Stimulated activated CD8-positive, alpha-beta memory T cell treated with anti-CD3 and anti-CD28 coated beads, Interleukin-15, amount 100 ng/mL, for 48 hours (primary cell): ENCODE data around the gene NLRX1.
A peak's percentile ranks its signal among the peaks of the same experiment; 100 is the strongest.
"Not testable (repeated sequence)": the region's sequence is repeated elsewhere in the genome, so short reads cannot be mapped to it uniquely, and the experiment has no call there.

Experiments
- DNase-seq, 2 donors: peaks; one replicate each; pipeline ENCODE4 v3.0.0-alpha.2; 2020; ENCODE audit warnings: low read depth in 2 of 2

NLRX1 gene, protein sequence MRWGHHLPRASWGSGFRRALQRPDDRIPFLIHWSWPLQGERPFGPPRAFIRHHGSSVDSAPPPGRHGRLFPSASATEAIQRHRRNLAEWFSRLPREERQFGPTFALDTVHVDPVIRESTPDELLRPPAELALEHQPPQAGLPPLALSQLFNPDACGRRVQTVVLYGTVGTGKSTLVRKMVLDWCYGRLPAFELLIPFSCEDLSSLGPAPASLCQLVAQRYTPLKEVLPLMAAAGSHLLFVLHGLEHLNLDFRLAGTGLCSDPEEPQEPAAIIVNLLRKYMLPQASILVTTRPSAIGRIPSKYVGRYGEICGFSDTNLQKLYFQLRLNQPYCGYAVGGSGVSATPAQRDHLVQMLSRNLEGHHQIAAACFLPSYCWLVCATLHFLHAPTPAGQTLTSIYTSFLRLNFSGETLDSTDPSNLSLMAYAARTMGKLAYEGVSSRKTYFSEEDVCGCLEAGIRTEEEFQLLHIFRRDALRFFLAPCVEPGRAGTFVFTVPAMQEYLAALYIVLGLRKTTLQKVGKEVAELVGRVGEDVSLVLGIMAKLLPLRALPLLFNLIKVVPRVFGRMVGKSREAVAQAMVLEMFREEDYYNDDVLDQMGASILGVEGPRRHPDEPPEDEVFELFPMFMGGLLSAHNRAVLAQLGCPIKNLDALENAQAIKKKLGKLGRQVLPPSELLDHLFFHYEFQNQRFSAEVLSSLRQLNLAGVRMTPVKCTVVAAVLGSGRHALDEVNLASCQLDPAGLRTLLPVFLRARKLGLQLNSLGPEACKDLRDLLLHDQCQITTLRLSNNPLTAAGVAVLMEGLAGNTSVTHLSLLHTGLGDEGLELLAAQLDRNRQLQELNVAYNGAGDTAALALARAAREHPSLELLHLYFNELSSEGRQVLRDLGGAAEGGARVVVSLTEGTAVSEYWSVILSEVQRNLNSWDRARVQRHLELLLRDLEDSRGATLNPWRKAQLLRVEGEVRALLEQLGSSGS

DNA sequence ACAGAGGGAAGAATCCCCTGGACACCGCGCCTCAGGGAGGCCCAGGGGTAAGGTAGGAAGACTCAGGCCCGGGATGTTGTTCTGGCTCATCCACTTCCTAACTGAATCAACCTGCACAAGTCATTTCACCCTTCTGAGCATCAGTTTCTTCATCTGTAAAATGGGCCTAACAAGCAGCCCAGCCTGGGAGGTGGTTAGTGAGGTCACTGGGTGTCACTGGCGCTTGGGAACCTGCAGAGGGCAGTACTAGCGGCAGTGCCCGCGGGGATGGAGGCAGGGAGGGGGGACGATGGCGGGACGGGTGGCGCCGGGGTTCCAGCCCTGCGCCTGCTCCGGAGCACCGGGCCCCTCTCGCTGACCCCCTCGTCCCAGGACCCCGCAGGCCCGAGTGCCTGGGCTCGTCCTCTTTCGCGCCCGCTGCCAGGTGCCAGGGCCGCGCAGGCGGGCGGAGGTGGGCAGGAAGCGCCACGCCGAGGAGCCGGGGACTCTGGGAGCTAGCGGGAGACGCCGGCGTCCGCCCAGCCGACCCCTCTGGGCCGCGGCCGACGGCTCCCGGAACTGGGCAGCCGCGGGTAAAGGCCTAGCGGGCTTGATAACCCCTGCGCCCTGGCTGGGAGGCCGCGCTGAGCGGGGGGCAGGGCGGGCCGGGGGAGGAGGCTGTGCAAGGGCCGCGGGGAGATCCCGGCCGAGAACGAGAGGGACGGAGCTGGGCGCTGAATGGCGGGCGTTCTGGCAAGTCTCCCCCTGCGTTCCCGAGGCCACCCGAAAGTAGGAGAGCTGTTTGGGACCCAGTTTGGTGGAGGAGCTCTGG lies at the start of gene NLRX1:
NLRX1 (plus strand) TSS at position 255 of the 811 bp plus-strand sequence. CDS start 2,679 bp downstream, outside the sequence.
- peak; percentile 74 to 76 for DNase-seq

DNA sequence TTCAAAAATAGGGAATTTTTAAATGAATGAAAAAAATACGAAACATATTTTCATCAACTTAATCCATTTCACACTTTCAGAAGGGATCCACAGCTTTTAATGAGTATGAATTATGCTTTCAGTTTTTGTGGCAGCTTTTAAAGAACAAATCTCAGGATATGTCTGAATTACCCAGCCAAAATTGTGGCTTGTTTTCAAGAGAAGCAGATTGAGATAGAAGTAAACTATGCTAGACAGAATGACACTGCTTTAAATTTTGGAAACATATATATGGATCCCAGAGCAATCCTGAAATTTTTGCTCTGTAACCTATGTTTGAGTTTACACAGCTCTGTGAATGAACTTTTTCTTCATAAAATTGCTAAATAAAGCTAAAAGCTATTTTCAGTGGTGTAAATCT lies 49.6 kb upstream of the NLRX1 start:
- DNase-seq = no peak

DNA sequence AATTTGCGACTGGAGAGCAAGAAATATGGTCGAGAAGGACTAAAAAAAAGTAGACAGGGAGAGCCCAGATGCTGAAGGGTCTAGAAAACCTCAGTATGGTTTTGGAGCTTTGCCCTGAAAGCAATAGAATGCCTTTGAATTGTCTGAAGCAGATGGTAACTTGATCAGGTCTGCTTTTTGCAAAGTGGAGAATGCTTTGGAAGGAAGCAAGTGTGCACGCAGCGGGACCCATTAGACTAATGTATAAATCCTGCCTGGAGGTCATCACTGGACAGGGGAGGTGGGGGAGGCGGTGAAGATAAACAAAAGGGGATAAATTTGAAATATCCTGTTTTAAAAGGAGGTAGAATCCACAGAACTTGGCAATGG lies 47.9 kb upstream of the NLRX1 start:
- DNase-seq = no peak

DNA sequence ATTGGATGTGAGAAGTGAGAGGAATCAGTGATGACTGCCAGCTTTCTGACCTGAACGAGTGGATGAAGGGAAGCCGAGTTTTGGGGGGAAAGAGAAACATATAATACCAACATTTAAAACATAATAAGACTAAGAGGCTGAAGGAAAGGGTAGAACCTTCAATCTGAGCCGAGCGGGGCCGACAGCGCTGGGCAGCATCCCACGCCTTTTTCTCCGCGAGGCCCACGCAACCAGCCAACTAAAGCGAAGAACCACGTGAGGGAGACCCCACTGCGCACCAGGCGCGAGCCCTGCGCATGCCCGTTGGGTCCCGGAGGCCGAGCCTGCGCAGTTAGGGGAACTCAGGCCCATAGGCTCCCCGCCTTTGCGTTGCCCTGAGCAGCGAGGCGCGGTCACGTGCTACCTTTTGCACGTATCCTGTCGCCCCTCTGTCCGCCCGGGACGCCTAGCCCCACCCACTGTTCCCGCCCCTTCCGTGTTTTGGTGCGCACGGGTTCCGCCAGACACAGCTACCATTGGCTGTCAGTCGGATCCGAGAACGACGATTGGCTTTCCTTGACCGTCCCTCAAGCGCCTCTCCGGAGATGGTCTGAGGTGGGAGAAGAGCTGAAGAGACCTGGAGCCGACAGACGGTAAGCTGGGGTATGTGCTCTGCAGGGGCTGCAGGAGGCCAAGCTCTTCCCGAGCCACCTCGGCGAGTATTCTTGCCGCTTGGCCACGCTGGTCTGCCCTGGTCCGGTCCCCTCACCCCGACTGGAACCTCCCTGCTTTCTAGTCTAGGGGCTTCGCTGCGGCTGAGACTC lies 47.3 kb upstream of the NLRX1 start, which contains the start of gene HINFP:
HINFP (plus strand) TSS at position 573 of the 803 bp plus-strand sequence. CDS start 5,365 bp downstream, outside the sequence.
- peak; percentile 100 for DNase-seq

DNA sequence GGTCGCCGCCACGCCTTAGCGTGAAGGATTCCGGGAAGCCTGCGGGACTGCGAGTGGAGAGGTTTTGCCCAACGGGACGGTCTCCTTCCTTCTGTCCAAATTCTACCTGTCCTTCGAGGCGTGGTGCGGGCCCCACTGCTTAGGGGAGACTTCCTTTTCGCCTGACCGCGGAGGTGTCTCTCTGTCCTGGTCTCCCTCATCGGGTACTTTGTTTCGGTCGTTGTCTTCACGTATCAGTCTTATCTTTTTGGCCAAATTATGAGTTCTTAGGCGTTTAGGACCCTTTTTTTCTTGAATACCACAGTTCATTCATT lies 46.8 kb upstream of the NLRX1 start:
- no peak for DNase-seq

DNA sequence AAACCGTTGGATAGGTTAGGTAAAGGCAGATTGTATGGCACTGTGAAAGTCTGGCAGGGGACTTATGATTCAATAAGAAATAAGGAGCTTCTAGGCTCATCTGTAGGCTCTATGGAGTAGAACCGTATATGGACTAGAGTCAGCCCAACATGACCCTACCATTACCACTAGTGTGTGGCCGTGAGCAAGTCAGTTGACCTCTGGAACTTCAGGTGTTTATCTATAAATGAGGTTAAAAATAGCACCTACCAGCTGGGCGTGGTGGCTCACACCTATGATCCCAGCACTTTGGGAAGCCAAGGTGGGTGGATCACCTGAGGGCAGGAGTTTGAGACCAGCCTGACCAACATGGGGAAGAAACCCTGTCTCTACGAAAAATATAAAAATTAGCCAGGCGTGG lies 42.7 kb upstream of the NLRX1 start:
- no peak for DNase-seq

DNA sequence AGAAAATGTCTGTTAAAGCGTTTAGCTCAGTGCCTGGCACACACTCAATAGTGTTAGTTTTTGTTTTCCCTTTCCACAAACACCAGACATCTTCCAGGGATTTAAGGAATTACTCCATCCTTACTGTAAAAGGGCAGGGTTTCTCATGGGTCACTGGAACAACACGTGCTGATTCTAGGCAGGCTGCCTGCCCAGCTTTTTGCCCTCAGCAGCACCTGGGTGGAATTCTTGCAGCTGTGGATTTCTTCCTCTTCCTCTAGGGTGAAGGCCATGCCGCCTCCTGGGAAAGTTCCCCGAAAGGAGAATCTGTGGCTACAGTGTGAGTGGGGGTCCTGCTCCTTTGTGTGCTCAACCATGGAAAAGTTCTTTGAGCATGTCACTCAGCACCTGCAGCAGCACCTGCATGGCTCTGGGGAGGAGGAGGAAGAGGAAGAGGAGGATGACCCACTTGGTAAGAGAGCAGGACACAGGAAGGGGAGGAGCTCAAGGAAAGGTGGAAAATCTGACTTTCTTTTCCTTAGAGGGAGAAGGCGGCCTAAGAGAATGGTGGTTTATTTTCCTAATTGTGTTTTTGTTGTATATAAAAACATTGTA lies 41.8 kb upstream of the NLRX1 start:
- no peak for DNase-seq

DNA sequence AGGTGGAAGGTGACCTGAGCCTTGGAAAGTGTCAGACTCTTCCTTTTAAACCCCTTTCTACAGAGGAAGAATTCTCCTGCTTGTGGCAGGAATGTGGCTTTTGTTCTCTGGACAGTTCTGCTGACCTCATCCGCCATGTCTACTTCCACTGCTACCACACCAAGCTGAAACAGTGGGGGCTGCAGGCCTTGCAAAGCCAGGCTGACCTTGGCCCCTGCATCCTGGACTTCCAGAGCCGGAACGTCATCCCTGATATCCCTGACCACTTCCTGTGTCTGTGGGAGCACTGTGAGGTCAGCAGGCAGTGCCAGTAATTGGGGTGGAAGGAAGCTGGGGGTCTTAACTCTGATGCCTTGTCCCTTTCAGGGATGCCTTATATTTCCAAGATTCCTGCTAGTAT lies 37.9 kb upstream of the NLRX1 start:
- no peak for DNase-seq

DNA sequence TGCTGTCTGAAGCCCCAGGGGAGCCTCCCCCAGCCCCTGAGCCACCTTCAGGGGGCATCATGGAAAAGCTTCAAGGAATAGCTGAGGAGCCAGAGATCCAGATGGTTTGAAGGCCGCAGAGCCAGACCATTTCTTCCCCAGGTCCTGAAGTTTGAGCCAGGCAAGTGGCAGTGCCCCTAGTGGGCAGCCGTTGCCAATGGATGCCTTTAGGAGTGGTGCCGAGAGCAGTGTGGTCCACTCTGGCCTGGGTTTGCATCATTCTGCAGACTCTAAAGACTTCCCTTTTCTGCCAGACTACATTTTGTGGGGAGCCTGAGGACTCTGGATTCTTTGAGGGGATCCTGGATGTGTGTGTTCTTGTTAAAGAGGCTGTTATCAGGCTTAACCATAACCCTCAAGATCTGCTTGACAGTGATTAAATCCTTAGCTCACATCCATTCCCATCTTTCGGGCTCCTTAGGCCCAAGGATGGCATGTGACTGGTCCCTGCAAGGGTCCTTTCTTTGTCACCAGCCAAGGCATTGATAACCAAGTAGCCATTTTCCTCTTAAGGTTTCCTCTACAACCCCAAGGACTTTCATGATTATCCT lies 34.0 kb upstream of the NLRX1 start:
- DNase-seq = no peak

DNA sequence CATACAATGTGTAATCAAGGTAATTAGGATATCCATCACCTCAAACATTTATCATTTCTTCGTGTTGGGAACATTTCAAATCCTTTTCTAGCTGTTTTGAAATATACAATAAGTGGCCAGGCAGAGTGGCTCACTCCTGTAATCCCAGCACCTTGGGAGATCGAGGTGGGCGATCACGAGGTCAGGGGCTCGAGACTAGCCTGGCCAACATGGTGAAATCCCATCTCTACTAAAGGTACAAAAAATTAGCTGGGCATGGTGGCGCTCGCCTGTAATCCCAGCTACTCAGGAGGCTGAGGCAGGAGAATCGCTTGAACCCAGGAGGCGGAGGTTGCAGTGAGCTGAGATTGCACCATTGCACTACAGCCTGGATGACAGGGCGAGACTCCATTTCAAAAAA lies 29.2 kb upstream of the NLRX1 start:
- not testable (repeated sequence) for DNase-seq

DNA sequence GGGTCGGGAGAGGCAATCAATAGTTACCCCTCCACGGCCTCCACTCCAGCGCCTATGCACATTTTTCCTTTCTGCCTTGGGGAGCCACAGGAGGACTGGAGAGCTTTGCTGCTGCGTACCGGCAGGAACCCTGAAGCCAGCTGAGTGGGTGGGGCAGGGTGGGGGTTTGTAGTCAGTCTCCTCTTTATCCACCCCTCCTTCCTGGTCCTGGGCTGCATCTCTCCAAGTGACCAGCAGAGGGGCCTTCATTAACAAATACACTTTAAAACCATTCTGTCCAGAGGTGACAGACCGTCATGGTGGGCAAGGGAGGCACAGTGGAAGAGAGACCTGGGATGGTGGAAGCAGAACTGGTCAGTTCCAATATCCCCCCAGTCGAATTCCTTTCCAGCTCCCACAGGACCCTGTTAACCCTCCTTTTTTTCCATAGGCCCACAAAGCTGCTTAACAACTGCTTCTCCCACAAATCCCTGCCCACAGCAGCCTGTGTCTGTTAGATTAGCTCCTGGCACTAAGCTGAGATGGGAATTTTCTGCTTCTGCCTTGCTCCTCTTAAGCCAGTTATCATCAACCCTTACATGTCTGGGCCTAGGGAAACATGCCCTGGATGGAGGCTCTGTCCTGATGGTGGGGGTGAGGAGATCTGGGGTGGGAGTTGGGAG lies 23.6 kb upstream of the NLRX1 start:
- no peak for DNase-seq

DNA sequence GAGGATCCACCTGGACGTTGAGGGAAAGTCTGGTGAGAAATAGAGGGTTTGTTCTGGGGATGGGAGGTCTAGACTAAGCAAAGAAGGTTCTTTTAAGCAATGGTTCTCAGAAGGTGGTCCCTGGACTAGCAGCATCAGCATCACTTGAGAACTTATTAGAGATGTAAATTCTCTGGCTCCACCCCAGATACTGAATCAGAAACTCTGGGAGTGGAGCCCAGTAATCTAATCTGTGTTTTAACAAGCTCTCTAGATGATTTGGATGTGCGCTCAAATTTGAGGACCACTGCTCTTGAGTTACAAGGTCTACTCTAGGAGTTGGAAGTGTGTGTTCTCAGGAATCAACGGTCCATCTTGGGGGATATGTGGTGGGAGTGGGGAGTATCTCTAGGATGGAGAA lies 23.0 kb upstream of the NLRX1 start:
- DNase-seq = no peak

DNA sequence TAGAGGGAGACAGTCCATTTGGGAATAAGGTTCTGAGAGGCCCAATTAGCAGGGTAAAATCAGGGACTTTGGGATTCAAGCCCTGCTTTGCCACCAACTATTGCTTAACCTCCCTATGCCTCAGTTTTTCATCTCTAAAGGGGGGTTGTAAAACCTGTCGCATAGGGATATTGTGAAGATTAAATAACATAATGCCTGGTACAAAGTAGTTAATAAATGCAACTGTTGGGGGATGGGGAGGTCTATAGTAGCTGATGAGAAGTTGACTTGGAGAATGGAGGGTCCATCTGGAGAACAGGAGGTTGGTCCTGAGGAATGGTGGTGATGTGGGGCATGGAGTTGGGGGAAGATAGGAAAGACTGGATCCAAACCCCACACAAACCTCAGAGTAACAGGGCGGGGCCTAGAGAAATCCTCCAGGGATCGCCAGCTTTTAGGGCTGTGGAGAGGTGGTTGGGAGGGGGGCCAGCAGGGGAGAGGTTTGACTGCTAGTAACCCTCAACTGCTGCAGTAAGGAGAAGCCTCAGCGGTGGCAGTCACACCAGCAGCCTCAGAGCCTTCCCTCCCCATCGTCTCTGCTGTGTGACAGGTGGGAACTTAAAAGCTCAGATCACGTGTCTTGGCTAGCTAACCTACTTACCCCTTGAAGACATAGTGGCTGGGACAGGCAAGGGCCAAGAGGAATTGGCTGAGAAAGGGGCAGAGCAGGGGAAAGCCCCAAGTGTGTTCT lies 20.8 kb upstream of the NLRX1 start:
- DNase-seq = no peak

DNA sequence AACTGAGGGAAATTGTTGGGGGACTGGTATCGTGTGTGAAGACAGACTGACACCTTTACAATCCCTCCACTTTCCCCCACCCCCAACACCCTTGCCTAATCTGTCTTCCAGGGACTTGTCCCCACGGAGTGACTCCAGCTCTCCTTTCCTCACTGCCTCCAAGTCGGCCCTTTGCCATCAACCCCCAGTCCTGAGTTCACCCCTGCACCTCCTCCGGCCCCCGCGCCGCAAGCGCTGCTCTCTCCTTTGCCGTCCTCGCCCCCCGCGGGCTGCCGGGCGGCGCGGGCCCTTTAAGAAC lies 19.9 kb upstream of the NLRX1 start:
- DNase-seq = no peak

DNA sequence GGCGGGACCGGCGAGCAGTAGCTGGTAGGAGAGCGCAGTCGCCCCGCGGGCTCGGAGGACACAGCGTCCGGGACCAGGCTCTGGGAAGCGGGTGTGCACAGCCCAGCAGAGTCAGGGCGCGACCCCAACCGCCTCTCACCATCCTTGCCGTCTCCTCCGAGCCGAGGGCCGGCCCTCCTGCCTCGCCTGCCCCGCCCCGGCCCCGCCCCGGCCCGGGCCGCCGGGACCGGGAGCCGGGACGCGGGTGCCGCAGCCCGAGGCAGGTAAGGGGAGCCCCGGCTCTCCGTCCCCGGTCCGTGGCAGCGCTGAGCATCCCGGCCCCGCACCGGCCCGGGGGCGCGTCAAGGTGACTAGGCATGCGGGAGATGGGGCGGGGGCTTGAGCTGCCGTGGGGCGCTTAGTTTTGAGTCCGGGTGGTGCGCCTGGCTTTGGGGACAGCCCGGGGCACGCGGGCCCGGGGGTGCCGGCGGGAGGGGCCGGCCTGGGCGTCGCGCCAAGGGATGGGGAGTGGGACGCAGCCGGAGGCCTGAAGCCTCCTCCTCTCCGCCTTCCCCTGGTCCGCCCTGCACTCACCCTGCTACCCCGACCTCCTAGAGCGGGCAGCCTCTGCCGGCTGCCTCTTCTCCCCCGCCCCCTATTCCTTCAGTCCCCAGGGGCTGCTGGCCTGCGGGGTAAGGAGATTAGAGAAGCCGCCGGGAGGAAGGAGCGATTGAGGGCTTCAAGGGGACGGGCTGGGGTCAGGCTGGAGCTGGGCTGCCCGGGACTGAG lies 19.3 kb upstream of the NLRX1 start, which contains the start of gene ABCG4:
ABCG4 (plus strand) TSS at position 35 of the 768 bp plus-strand sequence. CDS start 914 bp downstream, outside the sequence.
- no peak for DNase-seq

DNA sequence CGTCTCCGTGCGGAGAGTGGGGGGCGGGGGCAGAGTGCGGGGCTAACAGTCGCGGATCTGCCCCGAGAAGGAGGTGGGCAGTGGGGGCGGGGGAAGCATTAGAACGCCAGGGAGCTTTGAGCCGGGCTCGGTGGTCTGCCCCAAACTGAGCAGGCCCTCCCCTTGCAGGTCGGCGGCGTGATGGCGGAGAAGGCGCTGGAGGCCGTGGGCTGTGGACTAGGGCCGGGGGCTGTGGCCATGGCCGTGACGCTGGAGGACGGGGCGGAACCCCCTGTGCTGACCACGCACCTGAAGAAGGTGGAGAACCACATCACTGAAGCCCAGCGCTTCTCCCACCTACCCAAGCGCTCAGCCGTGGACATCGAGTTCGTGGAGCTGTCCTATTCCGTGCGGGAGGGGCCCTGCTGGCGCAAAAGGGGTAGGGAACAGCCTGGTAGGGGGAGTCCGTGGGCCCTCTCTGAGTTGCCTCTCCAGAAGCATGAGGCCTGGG lies 18.7 kb upstream of the NLRX1 start:
- DNase-seq = no peak

DNA sequence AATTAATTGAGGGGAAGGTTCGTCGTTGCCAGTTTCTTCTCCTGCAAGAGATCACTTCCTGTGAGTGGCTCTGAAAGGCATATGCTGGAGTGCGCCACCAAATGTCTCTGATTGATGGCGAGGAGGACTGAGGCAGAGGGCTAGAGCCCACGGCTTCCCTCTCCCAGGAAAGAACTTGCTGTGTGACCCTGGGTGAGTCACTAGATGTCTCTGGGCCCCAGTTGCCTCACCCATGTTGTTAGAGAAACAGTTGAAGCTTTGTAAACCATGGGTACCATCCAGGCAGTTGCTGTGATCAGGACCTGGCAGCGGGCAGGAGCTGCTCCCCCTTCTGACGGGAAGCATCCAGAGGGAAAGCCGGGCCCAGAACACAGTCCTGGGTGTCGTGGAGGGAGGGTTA lies 16.5 kb upstream of the NLRX1 start:
- no peak for DNase-seq

DNA sequence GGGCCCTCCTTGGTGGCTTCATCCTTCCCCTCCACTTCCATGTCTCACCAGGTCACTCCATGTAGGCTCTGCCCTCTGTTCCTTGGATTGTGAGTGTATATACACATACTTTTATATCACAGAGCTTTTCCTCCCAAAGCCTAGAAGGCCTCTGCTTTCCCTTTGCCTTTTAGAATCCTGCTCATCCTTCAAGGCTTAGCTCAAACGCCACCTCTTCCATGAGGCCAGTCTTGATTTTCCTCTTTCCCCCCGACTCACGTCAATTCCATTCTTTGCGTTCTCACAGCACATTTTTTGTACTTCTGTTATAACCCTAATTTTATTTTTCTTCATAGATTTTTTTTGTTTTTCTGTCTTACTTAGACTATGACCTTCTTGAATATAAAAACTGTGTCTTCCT lies 15.9 kb upstream of the NLRX1 start:
- DNase-seq = no peak
